H1 (cell line): ENCODE results near the gene EPHA1. TPM values are rescaled to one million over a fixed set of nuclear protein-coding genes. Genes with fewer than 3 reads are reported as not detected.

Experiments used
- PHF8 ChIP-seq: fragments of 200-600 bp; sonication (generic); conservative IDR thresholded peaks from 2 replicates; pipeline ENCODE4 v1.7.1; 2012; ENCODE audit warnings: low read depth, mild to moderate bottlenecking, inconsistent platforms, low read length, moderate library complexity
- polyA plus RNA-seq, 7 experiments: library from polyadenylated mRNA; depleted of rRNA in 3 of 7; stranded (reverse) in 5 of 7; unstranded in 2 of 7; fragments of >200 nt in 5 of 7; fragments of 200-250 nt in 2 of 7; gene quantifications; 1 replicate in 5 of 7; 2 replicates in 1 of 7; 4 replicates in 1 of 7; pipeline versions ENCODE4 v1.2.1 to v1.2.3, GENCODE V29; 2011 to 2013; ENCODE audit warnings: missing spikeins in 2 of 7, mixed read lengths in 2 of 7
- total RNA-seq: library from RNA; stranded (reverse); fragmentation: NEBNext Ultra II Directional; extraction: Animal tissue kit (Norgen Biotek cat#: 25700); gene quantifications from 2 replicates; pipeline ENCODE4 v1.2.1, GENCODE V29; 2021

The EPHA1 gene
- total and polyA plus RNA-seq, 2 of the 8 experiments (the other 6 are each of a cell fraction or from before 2014, with no cell fraction given) = 86.5 to 133 TPM

- TF ChIP-seq PHF8 = 0 out of 2 replicates have a peak, but pooled peaks have one; percentile 47
Observed at GRCh38 chr7:143362131-143363015, 46.3 kb downstream of the EPHA1 start, which contains the start of gene FAM131B (continued).
